AG09309 (cell line): ENCODE results near the gene CCL3.
"Not testable (repeated sequence)": the region's sequence is repeated elsewhere in the genome, so short reads cannot be mapped to it uniquely, and the experiment has no call there.

Source experiments
- DNase-seq: peaks from one replicate; pipeline ENCODE4 v3.0.0-alpha.2; 2010; ENCODE audit warnings: low read depth
- H3K4me3 ChIP-seq: 2 replicates; pipeline ENCODE4 v1.5.1; 2011; ENCODE audit warnings: mild to moderate bottlenecking, low read depth, low read length, moderate library complexity; ENCODE audit not compliant: control insufficient read depth
- TF ChIP-seq, protein P1 (sequence below): IDR thresholded peaks from 2 replicates; pipeline ENCODE4 v1.5.1; 2011; ENCODE audit warnings: mild to moderate bottlenecking, low read depth, low read length, inconsistent platforms; ENCODE audit not compliant: insufficient read depth, control insufficient read depth; ENCODE audit errors: missing control alignments

The CCL3 gene

DNA sequence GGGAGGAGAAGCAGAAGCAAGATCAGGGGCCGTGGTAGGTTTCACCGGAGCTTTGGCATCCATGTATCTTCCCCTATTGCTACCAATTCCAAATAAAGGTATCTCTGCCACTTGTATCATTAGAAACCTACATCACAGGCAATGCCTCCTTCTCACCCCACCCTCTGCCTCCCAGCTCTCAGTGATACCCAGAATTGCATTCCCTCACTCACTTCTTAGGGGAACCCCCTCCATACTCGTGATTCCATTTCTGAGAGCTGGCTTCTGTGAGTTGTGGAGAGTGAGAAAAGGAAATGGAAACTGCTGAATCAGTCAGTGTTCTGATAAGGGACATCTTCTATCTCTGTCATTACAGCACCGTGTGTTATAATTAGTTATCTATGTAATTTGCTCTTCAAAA is 2.3 kb upstream of the CCL3 start:
- DNase-seq: no peak
- no peak overlapping the region for H3K4me3 ChIP-seq
- TF ChIP-seq, protein P1, sequence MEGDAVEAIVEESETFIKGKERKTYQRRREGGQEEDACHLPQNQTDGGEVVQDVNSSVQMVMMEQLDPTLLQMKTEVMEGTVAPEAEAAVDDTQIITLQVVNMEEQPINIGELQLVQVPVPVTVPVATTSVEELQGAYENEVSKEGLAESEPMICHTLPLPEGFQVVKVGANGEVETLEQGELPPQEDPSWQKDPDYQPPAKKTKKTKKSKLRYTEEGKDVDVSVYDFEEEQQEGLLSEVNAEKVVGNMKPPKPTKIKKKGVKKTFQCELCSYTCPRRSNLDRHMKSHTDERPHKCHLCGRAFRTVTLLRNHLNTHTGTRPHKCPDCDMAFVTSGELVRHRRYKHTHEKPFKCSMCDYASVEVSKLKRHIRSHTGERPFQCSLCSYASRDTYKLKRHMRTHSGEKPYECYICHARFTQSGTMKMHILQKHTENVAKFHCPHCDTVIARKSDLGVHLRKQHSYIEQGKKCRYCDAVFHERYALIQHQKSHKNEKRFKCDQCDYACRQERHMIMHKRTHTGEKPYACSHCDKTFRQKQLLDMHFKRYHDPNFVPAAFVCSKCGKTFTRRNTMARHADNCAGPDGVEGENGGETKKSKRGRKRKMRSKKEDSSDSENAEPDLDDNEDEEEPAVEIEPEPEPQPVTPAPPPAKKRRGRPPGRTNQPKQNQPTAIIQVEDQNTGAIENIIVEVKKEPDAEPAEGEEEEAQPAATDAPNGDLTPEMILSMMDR: no peak

- H3K4me3 ChIP-seq: no peak overlapping the region
- no peak for DNase-seq
- TF ChIP-seq, protein P1: no peak
Observed at GRCh38 chr17:36089339-36089865, 541 bp downstream of the CCL3 start.

DNA sequence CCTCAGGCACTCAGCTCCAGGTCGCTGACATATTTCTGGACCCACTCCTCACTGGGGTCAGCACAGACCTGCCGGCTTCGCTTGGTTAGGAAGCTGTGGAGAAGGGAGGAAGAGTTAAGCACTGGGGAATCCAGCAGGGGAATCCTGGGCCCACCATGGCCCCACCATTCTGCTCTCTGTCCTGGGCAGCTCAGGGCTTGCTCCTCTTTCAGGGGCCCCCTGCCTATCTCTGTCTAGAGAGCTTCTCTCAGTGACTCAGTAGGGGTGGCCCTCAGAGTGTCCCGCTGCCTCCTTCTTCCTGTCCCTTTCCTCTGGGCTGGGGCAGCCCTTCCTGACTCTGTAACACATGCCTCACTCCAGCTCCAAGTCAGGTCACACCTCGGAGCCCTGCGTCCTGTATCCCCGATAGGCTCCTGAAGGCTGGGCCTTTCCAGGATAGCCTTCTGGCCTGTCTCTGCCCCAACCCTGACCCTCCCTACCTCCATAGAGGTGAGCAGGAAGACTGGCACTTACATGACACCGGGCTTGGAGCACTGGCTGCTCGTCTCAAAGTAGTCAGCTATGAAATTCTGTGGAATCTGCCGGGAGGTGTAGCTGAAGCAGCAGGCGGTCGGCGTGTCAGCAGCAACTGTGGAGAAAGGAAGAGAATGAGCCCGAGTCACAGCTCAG is 1.1 kb downstream of the CCL3 start:
- no peak for DNase-seq
- TF ChIP-seq, protein P1: no peak
- H3K4me3 ChIP-seq: no peak overlapping the region

- DNase-seq, H3K4me3 ChIP-seq: not testable (repeated sequence)
Observed at GRCh38 chr17:36087897-36088572, 1.9 kb downstream of the CCL3 start.

DNA sequence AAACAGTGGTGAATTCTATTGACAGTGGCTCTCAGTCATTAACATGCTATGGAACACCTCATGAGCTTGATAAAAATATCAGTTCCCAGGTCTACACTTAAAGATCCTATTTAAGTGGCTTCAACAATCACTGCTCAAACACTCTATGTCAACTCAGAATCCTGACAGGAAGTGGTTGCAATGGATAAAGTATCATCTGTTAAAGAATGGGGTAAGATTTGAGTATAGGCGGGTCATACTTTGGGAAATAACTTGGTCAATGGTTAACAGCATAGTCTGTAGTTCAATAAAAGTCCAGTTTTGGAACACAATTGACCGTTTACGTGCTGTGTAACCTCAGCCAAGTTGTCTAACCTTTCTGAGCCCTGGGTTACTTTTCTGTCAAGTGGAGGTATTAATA is 2.5 kb downstream of the CCL3 start:
- H3K4me3 ChIP-seq, DNase-seq: not testable (repeated sequence)

- no peak for DNase-seq
- H3K4me3 ChIP-seq: no peak overlapping the region
- TF ChIP-seq, protein P1: no peak
Observed at GRCh38 chr17:36086791-36087190, 3.2 kb downstream of the CCL3 start.

- TF ChIP-seq, protein P1: no peak
- H3K4me3 ChIP-seq: no peak overlapping the region
- no peak for DNase-seq
Observed at GRCh38 chr17:36085765-36086164, 4.2 kb downstream of the CCL3 start.

- H3K4me3 ChIP-seq, DNase-seq: not testable (repeated sequence)
Observed at GRCh38 chr17:36083691-36084090, 6.3 kb downstream of the CCL3 start.

DNA sequence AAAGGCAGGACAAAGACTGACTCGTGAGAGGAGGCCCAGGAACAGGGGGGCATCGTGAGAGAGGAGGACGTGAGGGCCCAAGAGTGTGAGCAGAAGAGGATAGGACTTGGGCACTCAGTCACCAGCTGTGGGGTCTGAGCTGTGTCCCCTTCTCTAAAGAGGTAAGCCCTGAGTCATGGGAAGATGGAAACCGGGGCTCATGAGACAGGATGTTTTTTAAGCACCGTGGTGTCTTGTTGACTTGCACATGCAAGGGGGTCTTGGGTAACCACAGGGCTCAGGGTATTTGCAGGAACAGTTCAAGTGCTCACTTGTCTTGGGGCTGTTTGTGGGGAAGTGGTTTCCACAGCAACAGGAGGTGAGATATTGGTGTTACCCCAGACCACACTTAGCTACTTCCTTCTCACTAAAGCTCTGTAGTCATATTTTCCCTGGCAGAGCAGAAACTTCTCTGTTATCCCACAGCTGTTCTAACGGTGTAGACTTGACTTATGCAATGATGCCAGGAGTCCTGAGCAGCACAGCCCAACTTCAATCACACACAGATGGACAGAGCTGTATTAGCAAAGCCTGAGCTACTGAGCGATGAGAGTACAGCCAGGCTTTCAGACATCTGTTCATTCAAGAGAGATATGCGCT is 7.3 kb downstream of the CCL3 start:
- DNase-seq, H3K4me3 ChIP-seq: not testable (repeated sequence)

DNA sequence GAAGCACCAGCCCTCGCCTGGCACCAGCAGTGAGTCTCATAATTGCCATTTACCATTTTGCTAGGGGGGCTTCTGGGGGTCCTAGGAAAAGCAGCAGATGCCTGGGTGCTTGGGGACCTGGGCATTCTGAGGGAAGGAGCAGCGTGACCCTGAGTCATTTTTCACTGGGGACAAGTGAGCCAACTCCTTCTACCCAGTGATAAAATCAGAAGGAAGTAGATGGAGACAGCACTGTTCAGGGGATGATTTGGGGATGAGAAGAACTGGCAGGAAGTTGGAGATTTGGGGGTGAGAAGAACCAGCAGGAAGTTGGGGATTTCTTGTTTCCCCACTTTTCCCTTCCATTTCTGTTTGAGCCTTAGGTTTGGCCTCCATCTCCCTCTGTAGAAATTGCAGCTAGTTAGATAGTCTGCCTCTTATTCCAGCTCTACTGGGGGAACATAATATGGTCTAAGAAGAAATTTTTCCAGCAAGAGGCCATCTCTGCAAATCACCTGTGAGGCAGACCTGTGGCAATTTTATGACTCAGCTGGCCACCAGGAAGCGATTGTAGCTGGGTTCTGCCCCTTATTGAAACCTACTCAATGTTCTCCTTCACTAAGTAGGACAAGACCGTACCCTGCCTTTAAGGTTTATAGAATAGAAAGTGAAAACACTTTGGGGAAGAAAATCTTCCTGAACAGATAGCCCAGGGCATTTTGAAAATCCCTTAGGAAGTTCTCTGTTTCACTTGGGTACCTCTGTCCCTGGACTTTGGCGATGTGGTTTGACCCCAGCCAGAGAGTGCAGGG is 8.1 kb downstream of the CCL3 start:
- not testable (repeated sequence) for H3K4me3 ChIP-seq, DNase-seq
